NCI-H1105 treated with DMSO at 0.1 percent for 48 hours (cell line): ENCODE results near the gene PPP2R5E.

Source experiments
- DNase-seq: peaks from one replicate; lab custom pipeline; 2025; lab: John Stamatoyannopoulos, UW

Gene PPP2R5E

GRCh38 chr14:63432228-63432627 is 110.9 kb downstream of the PPP2R5E start:
- peak; percentile 53 for DNase-seq

GRCh38 chr14:63431466-63431865 is 111.7 kb downstream of the PPP2R5E start:
- DNase-seq: no peak

GRCh38 chr14:63428486-63428885 is 114.7 kb downstream of the PPP2R5E start:
- DNase-seq: no peak

- DNase-seq: no peak
Measured at GRCh38 chr14:63426838-63427352, 116.3 kb downstream of the PPP2R5E start.

GRCh38 chr14:63423889-63424288 is 119.3 kb downstream of the PPP2R5E start:
- DNase-seq: no peak

- no peak for DNase-seq
Measured at GRCh38 chr14:63423381-63423780, 119.8 kb downstream of the PPP2R5E start.

- DNase-seq: no peak
Measured at GRCh38 chr14:63421919-63422318, 121.3 kb downstream of the PPP2R5E start.

- DNase-seq: no peak
Measured at GRCh38 chr14:63421226-63421625, 122.0 kb downstream of the PPP2R5E start.

GRCh38 chr14:63418020-63418419 is 125.2 kb downstream of the PPP2R5E start:
- no peak for DNase-seq

GRCh38 chr14:63413009-63413408 is 130.2 kb downstream of the PPP2R5E start:
- DNase-seq: no peak

- no peak for DNase-seq
Measured at GRCh38 chr14:63406333-63406732, 136.8 kb downstream of the PPP2R5E start.

- DNase-seq: no peak
Measured at GRCh38 chr14:63405715-63406114, 137.5 kb downstream of the PPP2R5E start.

GRCh38 chr14:63404906-63405305 is 138.3 kb downstream of the PPP2R5E start:
- no peak for DNase-seq

- no peak for DNase-seq
Measured at GRCh38 chr14:63401646-63402045, 141.5 kb downstream of the PPP2R5E start.

GRCh38 chr14:63398952-63399351 is 144.2 kb downstream of the PPP2R5E start:
- DNase-seq: no peak

GRCh38 chr14:63394841-63395240 is 148.3 kb downstream of the PPP2R5E start:
- no peak for DNase-seq

GRCh38 chr14:63394432-63394831 is 148.7 kb downstream of the PPP2R5E start:
- no peak for DNase-seq

- DNase-seq: no peak
Measured at GRCh38 chr14:63393012-63393411, 150.2 kb downstream of the PPP2R5E start.

- no peak for DNase-seq
Measured at GRCh38 chr14:63392236-63392635, 150.9 kb downstream of the PPP2R5E start.

- DNase-seq: peak; percentile 14
Measured at GRCh38 chr14:63388766-63389431, 154.3 kb downstream of the PPP2R5E start.

GRCh38 chr14:63387711-63388110 is 155.5 kb downstream of the PPP2R5E start:
- DNase-seq: no peak

- DNase-seq: no peak
Measured at GRCh38 chr14:63383776-63384367, 159.3 kb downstream of the PPP2R5E start.

GRCh38 chr14:63378444-63378843 is 164.7 kb downstream of the PPP2R5E start:
- no peak for DNase-seq

GRCh38 chr14:63375769-63376168 is 167.4 kb downstream of the PPP2R5E start:
- no peak for DNase-seq
